Embryonic facial prominence (tissue), 1 donor: ENCODE measurements around the gene MTOR.
A peak's percentile ranks its signal among the peaks of the same experiment; 100 is the strongest.
"Not testable (repeated sequence)": the region's sequence is repeated elsewhere in the genome, so short reads cannot be mapped to it uniquely, and the experiment has no call there.

Experiments
- DNase-seq: peaks from one replicate; pipeline ENCODE4 v3.0.0-alpha.2; 2016; ENCODE audit errors: extremely low spot score

The MTOR gene

DNA sequence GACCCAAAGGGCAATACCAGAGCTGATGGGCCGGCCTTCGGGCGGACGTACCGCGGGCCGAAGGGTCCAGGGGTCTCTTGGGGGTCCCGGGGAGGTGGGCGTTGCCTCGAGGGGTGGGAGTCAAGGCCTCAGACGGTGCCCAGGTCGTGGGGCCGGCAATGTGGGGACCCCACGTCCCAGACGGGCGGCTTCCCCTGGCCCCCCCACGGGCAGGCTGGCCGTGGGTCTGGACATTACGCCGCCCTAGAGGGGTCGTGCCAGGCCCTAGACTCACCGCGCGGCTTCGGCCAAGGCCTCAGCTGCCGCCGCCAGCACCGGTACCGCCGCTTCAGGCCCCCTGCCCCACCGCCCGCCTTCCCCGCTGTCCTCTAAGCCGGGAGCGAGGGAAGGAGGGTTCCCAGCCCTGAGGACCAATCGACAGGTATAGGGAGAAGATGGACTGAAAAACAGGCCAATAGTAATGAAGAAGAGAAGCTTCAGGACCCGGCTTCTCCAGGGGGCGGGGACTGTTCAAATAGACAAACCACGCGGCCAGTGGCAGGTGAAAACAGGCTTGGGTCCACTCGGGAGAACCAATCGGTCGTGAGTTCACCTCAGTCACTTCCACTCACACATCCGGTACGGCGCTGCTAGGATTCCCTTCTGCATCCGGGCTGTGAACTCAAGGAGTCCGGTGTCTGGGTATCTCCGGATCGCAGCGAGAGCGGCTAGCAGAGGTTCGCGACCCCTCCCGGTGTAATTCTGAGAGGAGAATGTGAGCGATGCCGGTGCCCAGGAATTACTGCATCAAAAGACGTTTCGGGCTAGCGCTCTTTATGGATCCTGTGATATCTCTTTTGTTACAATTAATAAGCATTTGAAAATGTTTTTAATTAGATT is at the start of gene MTOR:
Gene MTOR, minus strand, starts transcription at position 381 of the 879 bp plus-strand sequence. CDS start 3,142 bp downstream, outside the sequence.
- peak; percentile 99 for DNase-seq

- DNase-seq: no peak
Observed at GRCh38 chr1:11309385-11309784, 47.0 kb upstream of the MTOR start.

- no peak for DNase-seq
Observed at GRCh38 chr1:11308699-11309224, 46.4 kb upstream of the MTOR start.

DNA sequence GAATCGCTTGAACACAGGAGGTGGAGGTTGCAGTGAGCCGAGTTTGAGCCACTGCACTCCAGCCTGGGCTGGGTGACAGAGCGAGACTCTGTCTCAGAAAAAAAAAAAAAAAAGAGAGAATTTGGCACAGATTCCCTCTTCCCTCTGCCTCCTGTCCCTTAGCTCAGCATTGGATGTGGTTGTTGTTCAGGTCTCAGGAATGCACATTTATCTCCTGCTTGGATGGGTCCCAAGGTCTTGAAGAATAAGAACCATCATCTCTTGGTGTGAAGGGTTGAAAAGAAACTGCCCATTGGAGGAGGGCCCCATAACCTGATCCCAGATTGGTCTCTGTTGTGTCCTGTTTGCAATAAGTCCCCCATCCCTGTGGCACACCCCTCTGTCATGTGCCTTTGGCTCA is 45.5 kb upstream of the MTOR start:
- DNase-seq: no peak

GRCh38 chr1:11305516-11305915 is 43.2 kb upstream of the MTOR start:
- DNase-seq: not testable (repeated sequence)

GRCh38 chr1:11302366-11302765 is 40.0 kb upstream of the MTOR start:
- DNase-seq: no peak

- no peak for DNase-seq
Observed at GRCh38 chr1:11301601-11302000, 39.2 kb upstream of the MTOR start.

- no peak for DNase-seq
Observed at GRCh38 chr1:11299225-11299574, 36.8 kb upstream of the MTOR start.

DNA sequence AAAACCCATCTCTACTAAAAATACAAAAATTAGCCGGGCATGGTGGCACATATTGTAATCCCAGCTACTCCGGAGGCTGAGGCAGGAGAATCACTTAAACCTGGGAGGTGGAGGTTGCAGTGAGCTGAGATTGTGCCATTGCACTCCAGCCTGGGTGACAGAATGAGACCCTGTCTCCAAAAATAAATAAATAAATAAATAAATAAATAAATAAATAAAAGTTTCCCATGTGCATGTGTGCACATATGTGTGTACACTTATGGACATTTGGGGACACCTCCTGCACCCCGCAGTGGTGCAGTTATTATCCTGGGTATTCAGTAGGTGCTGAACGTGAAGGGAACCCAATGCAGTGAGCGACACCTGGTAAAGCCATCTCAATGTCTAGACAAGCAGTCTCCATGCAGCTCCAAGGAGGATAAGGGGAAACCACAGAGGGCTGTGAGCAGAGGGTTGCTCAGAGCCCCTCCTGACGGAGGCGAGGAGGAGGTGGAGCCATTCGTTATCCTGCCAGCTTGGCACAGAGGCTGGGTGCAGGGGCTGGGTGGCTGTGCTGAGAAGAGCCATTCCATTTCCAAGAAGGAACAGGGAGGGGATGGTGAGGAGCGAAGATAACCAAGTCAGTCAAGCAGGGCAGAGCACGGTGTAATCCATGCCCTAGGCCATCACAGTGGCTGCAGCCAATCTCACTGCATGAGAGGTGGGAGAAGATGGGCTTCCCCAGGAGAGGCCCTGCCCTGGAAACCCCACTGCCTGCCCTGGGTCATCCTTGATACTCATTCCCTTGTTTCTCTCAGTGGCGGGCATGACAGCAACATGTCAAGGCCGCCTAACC is 36.3 kb upstream of the MTOR start:
- no peak for DNase-seq

DNA sequence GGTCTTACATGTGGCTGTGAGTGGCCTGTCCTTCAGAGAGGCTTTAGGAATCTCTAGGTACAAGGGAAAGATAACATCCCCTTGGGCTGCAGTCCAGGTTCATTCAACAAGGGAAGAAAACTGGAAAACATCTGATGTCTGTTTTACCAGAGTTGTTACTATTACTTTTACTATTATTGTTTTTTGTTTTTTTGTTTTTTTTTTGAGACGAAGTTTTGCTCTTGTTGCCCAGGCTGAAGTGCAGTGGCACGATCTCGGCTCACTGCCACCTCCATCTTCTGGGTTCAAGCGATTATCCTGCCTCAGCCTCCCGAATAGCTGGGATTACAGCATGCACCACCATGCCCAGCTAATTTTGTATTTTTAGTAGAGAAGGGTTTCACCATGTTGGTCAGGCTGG is 35.4 kb upstream of the MTOR start:
- not testable (repeated sequence) for DNase-seq

- DNase-seq: no peak
Observed at GRCh38 chr1:11295905-11296304, 33.6 kb upstream of the MTOR start.

DNA sequence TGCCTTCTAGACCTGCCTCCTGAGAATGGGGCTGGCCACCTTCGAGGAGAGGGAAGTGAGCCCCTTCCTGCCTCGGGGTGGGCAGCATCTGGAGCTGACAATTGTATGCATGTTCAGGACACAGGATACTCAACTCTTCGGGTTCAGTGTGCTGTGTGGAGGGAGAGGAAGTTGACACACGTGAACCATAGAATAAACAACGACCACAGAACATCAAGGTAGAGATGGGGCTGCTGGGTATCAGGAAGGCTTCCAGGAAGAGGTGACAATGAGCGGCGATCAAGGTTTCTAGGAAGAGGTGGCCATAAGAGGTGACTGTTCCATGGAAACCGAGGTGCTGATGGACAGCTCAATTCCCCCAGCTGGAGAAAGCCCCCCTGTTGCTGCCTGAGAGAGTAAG is 32.6 kb upstream of the MTOR start:
- no peak for DNase-seq

- no peak for DNase-seq
Observed at GRCh38 chr1:11293856-11294255, 31.5 kb upstream of the MTOR start.

- DNase-seq: no peak
Observed at GRCh38 chr1:11291049-11291448, 28.7 kb upstream of the MTOR start.

DNA sequence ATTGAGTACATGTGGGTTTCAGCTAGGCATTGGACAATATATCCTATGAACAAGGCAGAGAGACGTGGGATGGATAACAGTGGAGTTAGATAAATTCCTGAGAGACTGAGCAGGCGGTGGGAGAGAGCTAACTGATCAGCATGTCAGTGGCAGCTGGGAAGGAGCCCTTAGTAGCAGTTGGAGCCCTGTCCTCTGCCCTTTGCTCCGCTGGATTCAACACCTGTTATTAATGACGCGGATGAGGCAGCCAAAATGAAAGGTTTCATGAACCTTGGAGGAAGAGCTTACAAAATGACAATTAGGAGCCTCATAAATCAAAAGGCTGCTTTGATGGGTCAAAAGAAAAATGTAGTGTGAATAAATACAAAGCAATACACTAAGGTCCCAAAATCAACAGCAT is 26.7 kb upstream of the MTOR start:
- no peak for DNase-seq

GRCh38 chr1:11286735-11287410 is 24.5 kb upstream of the MTOR start:
- DNase-seq: no peak

DNA sequence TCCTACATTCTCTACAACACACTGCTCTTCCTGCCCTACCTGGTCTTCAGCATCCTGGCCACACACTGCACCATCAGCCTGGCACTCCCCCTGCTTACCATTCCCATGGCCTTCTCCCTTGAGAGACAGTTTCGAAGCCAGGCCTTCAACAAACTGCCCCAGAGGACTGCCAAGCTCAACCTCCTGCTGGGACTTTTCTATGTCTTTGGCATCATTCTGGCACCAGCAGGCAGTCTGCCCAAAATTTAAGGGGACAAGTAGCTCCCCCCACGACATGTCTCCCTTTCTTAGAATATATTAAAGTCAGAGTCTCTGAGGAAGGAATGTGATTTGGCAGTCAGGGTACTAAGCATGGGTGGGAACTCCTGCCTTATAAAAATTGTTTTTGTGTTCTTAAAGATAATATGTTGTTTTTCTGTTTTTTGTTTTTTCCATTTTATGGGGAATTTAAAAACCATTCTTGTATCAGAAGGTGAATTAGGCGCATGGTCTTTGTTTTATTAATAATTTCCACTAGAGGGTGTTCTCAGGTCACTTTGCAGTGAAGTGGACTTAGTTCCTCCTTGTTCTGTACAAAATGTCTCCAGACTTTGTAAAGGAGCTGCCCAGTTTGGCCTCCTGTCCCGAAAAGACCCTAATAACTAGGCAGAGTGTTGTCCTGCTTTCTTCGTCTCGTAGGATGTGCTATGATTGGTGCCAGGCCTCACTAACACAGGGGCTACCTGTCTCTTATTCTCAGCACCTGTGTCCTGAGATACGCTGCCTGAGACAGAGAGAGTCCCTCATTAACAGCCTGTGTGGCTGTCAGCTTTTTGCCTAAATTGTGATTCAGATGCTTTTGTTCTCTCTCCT is 23.8 kb upstream of the MTOR start:
- no peak for DNase-seq

- DNase-seq: no peak
Observed at GRCh38 chr1:11284784-11285183, 22.4 kb upstream of the MTOR start.

DNA sequence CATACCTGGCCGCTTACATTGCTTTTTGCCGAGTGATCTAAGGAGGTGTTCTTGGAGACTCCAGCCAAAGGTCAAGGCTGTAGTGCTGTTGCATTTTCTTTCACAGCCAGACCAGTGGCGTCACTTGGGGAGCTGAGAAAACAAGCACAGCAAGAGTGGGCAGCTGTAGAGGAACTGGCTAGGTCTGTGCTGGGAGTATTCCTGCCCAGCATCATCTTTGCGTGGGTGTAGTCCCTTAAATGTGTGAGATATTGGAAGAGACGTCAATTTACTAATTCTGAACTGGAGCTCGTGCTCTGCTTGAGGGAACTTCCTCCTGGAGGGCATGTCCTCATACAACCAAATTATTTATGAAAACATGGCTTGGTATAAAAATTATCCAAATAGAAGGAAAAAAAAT is 20.8 kb upstream of the MTOR start:
- no peak for DNase-seq

GRCh38 chr1:11281518-11282331 is 19.4 kb upstream of the MTOR start:
- DNase-seq: peak; percentile 18
